ENCODE results near the gene GP5. TPM values are rescaled to one million over a fixed set of nuclear protein-coding genes. Genes with fewer than 3 reads are reported as not detected.

GP5 gene
- total RNA-seq, 6 experiments from 2014 or later: 0.05 TPM; not detected in 5

DNA sequence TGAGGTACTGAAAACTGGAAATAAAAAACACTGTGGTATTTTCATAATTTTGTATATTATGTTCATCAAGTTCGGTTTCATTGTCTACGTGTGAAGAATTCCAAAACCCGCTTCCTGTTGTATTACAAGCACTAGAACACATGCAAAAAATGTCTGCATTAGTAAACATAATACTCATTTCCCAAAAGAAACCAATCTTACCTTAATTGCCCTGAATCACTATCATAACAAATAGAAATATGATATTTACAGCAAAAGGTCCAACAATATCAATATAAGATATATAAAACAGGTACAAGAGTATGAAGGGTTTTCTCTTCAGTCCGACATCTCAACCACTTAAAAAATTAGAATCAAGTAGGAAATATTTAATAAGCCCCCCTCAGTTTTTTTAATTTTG is 26.3 kb upstream of the GP5 start:
- TF ChIP-seq, protein P1, sequence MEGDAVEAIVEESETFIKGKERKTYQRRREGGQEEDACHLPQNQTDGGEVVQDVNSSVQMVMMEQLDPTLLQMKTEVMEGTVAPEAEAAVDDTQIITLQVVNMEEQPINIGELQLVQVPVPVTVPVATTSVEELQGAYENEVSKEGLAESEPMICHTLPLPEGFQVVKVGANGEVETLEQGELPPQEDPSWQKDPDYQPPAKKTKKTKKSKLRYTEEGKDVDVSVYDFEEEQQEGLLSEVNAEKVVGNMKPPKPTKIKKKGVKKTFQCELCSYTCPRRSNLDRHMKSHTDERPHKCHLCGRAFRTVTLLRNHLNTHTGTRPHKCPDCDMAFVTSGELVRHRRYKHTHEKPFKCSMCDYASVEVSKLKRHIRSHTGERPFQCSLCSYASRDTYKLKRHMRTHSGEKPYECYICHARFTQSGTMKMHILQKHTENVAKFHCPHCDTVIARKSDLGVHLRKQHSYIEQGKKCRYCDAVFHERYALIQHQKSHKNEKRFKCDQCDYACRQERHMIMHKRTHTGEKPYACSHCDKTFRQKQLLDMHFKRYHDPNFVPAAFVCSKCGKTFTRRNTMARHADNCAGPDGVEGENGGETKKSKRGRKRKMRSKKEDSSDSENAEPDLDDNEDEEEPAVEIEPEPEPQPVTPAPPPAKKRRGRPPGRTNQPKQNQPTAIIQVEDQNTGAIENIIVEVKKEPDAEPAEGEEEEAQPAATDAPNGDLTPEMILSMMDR (IDR thresholded peaks at IDR 0.05): no peak
- Mint-ChIP-seq H3K27ac (no peak overlapping the region), H3K4me3 (no peak overlapping the region), H3K27me3 (ENCODE audit: insufficient read depth) (no peaks in the 10 kb centered on the region), H3K9me3 (no peaks in the 10 kb centered on the region), H3K36me3 (ENCODE audit: low read depth) (peaks cover 20% of the 10 kb centered on the region), H3K4me1 (ENCODE audit: low read depth) (peaks cover 29% of the 10 kb centered on the region)
- no peak for DNase-seq

GRCh38 chr3:194424953-194425352 is 25.9 kb upstream of the GP5 start:
- Mint-ChIP-seq H3K27ac (no peak overlapping the region), H3K36me3 (ENCODE audit: low read depth) (peaks cover 20% of the 10 kb centered on the region), H3K9me3 (no peaks in the 10 kb centered on the region), H3K4me1 (ENCODE audit: low read depth) (peaks cover 29% of the 10 kb centered on the region), H3K27me3 (ENCODE audit: insufficient read depth) (no peaks in the 10 kb centered on the region), H3K4me3 (no peak overlapping the region)
- TF ChIP-seq, protein P1 (IDR thresholded peaks at IDR 0.05): no peak
- DNase-seq: no peak

- H3K4me1 Mint-ChIP-seq (ENCODE audit: low read depth): peaks cover 29% of the 10 kb centered on the region
- no peak for DNase-seq
- no peaks in the 10 kb centered on the region for H3K9me3 Mint-ChIP-seq
- no peak overlapping the region for H3K4me3 Mint-ChIP-seq
- peaks cover 17% of the 10 kb centered on the region for H3K36me3 Mint-ChIP-seq (ENCODE audit: low read depth)
- H3K27ac Mint-ChIP-seq: no peak overlapping the region
- TF ChIP-seq, protein P1 (IDR thresholded peaks at IDR 0.05): peak; percentile 22; the same call in 1 of the 2 replicates
- no peaks in the 10 kb centered on the region for H3K27me3 Mint-ChIP-seq (ENCODE audit: insufficient read depth)
These were observed 25.3 kb upstream of the GP5 start for GRCh38 chr3:194424373-194424772.

- Mint-ChIP-seq H3K9me3 (no peaks in the 10 kb centered on the region), H3K4me3 (no peak overlapping the region), H3K4me1 (ENCODE audit: low read depth) (peaks cover 29% of the 10 kb centered on the region), H3K27me3 (ENCODE audit: insufficient read depth) (no peaks in the 10 kb centered on the region), H3K27ac (no peak overlapping the region), H3K36me3 (ENCODE audit: low read depth) (peaks cover 19% of the 10 kb centered on the region)
- TF ChIP-seq, protein P1 (IDR thresholded peaks at IDR 0.05): no peak
- DNase-seq: no peak
These were observed 24.3 kb upstream of the GP5 start for GRCh38 chr3:194423317-194423716.

GRCh38 chr3:194422188-194422587 is 23.1 kb upstream of the GP5 start:
- peak overlapping the region; percentile 30 for H3K27ac Mint-ChIP-seq
- H3K9me3 Mint-ChIP-seq: no peaks in the 10 kb centered on the region
- H3K36me3 Mint-ChIP-seq (ENCODE audit: low read depth): peaks cover 18% of the 10 kb centered on the region
- no peaks in the 10 kb centered on the region for H3K27me3 Mint-ChIP-seq (ENCODE audit: insufficient read depth)
- peak; percentile 50 for DNase-seq
- TF ChIP-seq, protein P1 (IDR thresholded peaks at IDR 0.05): no peak
- H3K4me1 Mint-ChIP-seq (ENCODE audit: low read depth): peaks cover 29% of the 10 kb centered on the region
- H3K4me3 Mint-ChIP-seq: no peak overlapping the region

DNA sequence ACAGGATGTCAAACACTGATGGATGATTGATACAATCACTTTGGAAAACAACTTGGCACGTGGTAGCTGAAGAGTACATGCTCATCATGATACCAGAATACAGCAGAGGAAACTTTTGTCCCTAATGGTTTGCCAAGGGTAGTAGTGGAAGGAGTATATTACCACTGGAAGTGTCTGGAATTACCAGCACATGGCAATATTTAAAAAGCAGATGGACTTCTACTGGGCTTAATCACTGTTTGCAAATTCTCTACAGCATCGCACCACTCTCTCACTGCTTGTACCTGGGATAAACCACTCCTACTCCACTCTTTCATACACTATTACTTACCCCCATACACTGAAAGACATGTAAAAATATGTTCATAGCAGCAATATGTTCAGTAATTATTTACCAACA is 19.6 kb upstream of the GP5 start:
- Mint-ChIP-seq H3K9me3 (no peaks in the 10 kb centered on the region), H3K36me3 (ENCODE audit: low read depth) (peaks cover 27% of the 10 kb centered on the region), H3K27ac (no peak overlapping the region), H3K27me3 (ENCODE audit: insufficient read depth) (no peaks in the 10 kb centered on the region), H3K4me3 (no peak overlapping the region), H3K4me1 (ENCODE audit: low read depth) (peaks cover 23% of the 10 kb centered on the region)
- TF ChIP-seq, protein P1 (IDR thresholded peaks at IDR 0.05): no peak
- no peak for DNase-seq
